ENCODE results near the gene BEAN1. TPM values are rescaled to one million over a fixed set of nuclear protein-coding genes. Genes with fewer than 3 reads are reported as not detected.

Gene BEAN1
- total RNA-seq, 1 experiment from 2014 or later, result 0.24 TPM

GRCh38 chr16:66469947-66470546 is 43.0 kb downstream of the BEAN1 start:
- Histone ChIP-seq H3K56ac (ENCODE audit: insufficient read length, low read depth, low read length) (no peak overlapping the region), H4K5ac (ENCODE audit: insufficient read length, low read depth, low read length) (no peak overlapping the region), H3K27me3 (ENCODE audit: insufficient read depth, low read length) (no peaks in the 10 kb centered on the region), H2BK120ac (ENCODE audit: low read depth, low read length, poor library complexity, severe bottlenecking) (no peak overlapping the region), H3K23me2 (ENCODE audit: insufficient read length, low read depth, low read length, poor library complexity, severe bottlenecking) (no peaks in the 10 kb centered on the region), H2BK5ac (ENCODE audit: insufficient read length, low read length) (no peak overlapping the region), H3K18ac (ENCODE audit: insufficient read length, low read depth, low read length) (no peak overlapping the region), H3K79me2 (ENCODE audit: insufficient read depth, low read length) (no peaks in the 10 kb centered on the region), H2AK5ac (ENCODE audit: insufficient read length, low read length) (no peak overlapping the region), H3K14ac (ENCODE audit: insufficient read depth, low read length) (peak overlapping the region; percentile 53; the same call in 1 of the 2 replicates), H3T11ph (ENCODE audit: low read length) (no peak overlapping the region), H3K27ac (ENCODE audit: insufficient read length, low read depth, low read length) (no peak overlapping the region), H3K4me2 (ENCODE audit: insufficient read depth, insufficient read length, low read length) (no peak overlapping the region), H2BK20ac (ENCODE audit: low read depth, low read length, poor library complexity, severe bottlenecking) (no peak overlapping the region), H3K79me1 (ENCODE audit: insufficient read depth, low read depth, low read length, poor library complexity, severe bottlenecking) (no peaks in the 10 kb centered on the region), H2BK12ac (ENCODE audit: insufficient read length, low read depth, low read length) (no peak overlapping the region), H4K91ac (ENCODE audit: insufficient read length, low read depth, low read length) (no peak overlapping the region), H3K9ac (ENCODE audit: extremely low read depth, insufficient read length, low read length) (no peak overlapping the region), H3K23ac (ENCODE audit: insufficient read length, low read depth, low read length) (no peak overlapping the region), H3K9me3 (ENCODE audit: control insufficient read depth, low read depth, low read length) (no peaks in the 10 kb centered on the region), H4K20me1 (ENCODE audit: control insufficient read depth, insufficient read depth, insufficient read length) (no peaks in the 10 kb centered on the region), H2AFZ (ENCODE audit: low read length) (no peak overlapping the region), H3K4me1 (ENCODE audit: insufficient read depth, low read length) (no peaks in the 10 kb centered on the region), H4K8ac (replicated peaks; ENCODE audit: insufficient read length, low read depth, low read length) (no peak overlapping the region), H3K4ac (ENCODE audit: low read depth, low read length) (no peak overlapping the region), H2BK15ac (ENCODE audit: low read depth, low read length) (no peak overlapping the region)
- H3K36me3 Mint-ChIP-seq (ENCODE audit: insufficient read depth in 1 of 3, low read depth in 3 of 3), result no peaks in the 10 kb centered on the region
- 100% methylated on average over 1 of the region's 6 CpGs for WGBS (ENCODE audit: extremely low coverage, insufficient read length, low lambda C conversion rate)
- peaks cover 4% of the 10 kb centered on the region in 2 experiments for H3K4me1 Mint-ChIP-seq
- H3K27me3 Mint-ChIP-seq (ENCODE audit: low read depth), result peaks cover 9% of the 10 kb centered on the region
- H3K9me3 Mint-ChIP-seq, result no peaks in the 10 kb centered on the region
- no peak for DNase-seq
- H3K4me3 Mint-ChIP-seq, result no peak overlapping the region
- TF ChIP-seq CTCF (conservative IDR thresholded peaks at IDR 0.05), result no peak
- no peak overlapping the region for H3K27ac Mint-ChIP-seq
